ENCODE results near the gene ERFL.
A peak's percentile ranks its signal among the peaks of the same experiment; 100 is the strongest.

Gene ERFL

GRCh38 chr19:41897820-41898219 lies 30.4 kb downstream of the ERFL start:
- no peak for DNase-seq (ENCODE audit: low read depth)

GRCh38 chr19:41897181-41897580 lies 31.1 kb downstream of the ERFL start:
- no peak for DNase-seq (ENCODE audit: low read depth)

- DNase-seq (ENCODE audit: low read depth) = no peak
Measured at GRCh38 chr19:41896581-41896942, 31.7 kb downstream of the ERFL start.

GRCh38 chr19:41895745-41896580 lies 32.3 kb downstream of the ERFL start:
- DNase-seq (ENCODE audit: low read depth) = no peak

- DNase-seq (ENCODE audit: low read depth) = no peak
Measured at GRCh38 chr19:41894350-41894749, 33.9 kb downstream of the ERFL start.

GRCh38 chr19:41893899-41894298 lies 34.4 kb downstream of the ERFL start:
- DNase-seq (ENCODE audit: low read depth) = no peak

GRCh38 chr19:41892173-41892902 lies 35.9 kb downstream of the ERFL start:
- no peak for DNase-seq (ENCODE audit: low read depth)

GRCh38 chr19:41890936-41891335 lies 37.3 kb downstream of the ERFL start:
- DNase-seq (ENCODE audit: low read depth) = no peak

GRCh38 chr19:41889896-41890295 lies 38.4 kb downstream of the ERFL start:
- no peak for DNase-seq (ENCODE audit: low read depth)

GRCh38 chr19:41888926-41889325 lies 39.3 kb downstream of the ERFL start:
- DNase-seq (ENCODE audit: low read depth) = no peak

- peak; percentile 72 for DNase-seq (ENCODE audit: low read depth)
Measured at GRCh38 chr19:41887711-41888382, 40.4 kb downstream of the ERFL start.

GRCh38 chr19:41886761-41887710 lies 41.2 kb downstream of the ERFL start:
- no peak for DNase-seq (ENCODE audit: low read depth)

GRCh38 chr19:41883821-41884733 lies 44.2 kb downstream of the ERFL start:
- peak; percentile 81 for DNase-seq (ENCODE audit: low read depth)

- no peak for DNase-seq (ENCODE audit: low read depth)
Measured at GRCh38 chr19:41883463-41883820, 44.8 kb downstream of the ERFL start.

- no peak for DNase-seq (ENCODE audit: low read depth)
Measured at GRCh38 chr19:41882568-41883462, 45.4 kb downstream of the ERFL start, which contains the start of gene ARHGEF1. TSS of gene ARHGEF1 (plus strand) at chr19:41883184. CDS start at chr19:41888083, 4,899 bp downstream.

- DNase-seq (ENCODE audit: low read depth) = no peak
Measured at GRCh38 chr19:41880329-41880708, 47.9 kb downstream of the ERFL start.

- DNase-seq (ENCODE audit: low read depth) = no peak
Measured at GRCh38 chr19:41879670-41880328, 48.5 kb downstream of the ERFL start.

GRCh38 chr19:41879080-41879479 lies 49.2 kb downstream of the ERFL start:
- DNase-seq (ENCODE audit: low read depth) = no peak
